ENCODE measurements around the gene AGAP3.

- TF ChIP-seq CTCF (IDR thresholded peaks at IDR 0.05) (peak in 3 of 12 donors; percentile 11 to 23 (median 20)), POLR2A (IDR thresholded peaks at IDR 0.05) (no peak)
These were observed 9.2 kb upstream of the AGAP3 start for GRCh38 chr7:151076863-151077704.
